ENCODE measurements around the gene SUDS3. TPM values are rescaled to one million over a fixed set of nuclear protein-coding genes. Genes with fewer than 3 reads are reported as not detected.
"Not testable (repeated sequence)": the region's sequence is repeated elsewhere in the genome, so short reads cannot be mapped to it uniquely, and the experiment has no call there.

SUDS3 gene
- total RNA-seq, 1 donor = 53.5 TPM

GRCh38 chr12:118345355-118345754 is 31.0 kb upstream of the SUDS3 start:
- no peak overlapping the region for H3K4me3 ChIP-seq (ENCODE audit: low read depth, low read length)
- DNase-seq (ENCODE audit: low read depth) = no peak
- TF ChIP-seq, protein P1, sequence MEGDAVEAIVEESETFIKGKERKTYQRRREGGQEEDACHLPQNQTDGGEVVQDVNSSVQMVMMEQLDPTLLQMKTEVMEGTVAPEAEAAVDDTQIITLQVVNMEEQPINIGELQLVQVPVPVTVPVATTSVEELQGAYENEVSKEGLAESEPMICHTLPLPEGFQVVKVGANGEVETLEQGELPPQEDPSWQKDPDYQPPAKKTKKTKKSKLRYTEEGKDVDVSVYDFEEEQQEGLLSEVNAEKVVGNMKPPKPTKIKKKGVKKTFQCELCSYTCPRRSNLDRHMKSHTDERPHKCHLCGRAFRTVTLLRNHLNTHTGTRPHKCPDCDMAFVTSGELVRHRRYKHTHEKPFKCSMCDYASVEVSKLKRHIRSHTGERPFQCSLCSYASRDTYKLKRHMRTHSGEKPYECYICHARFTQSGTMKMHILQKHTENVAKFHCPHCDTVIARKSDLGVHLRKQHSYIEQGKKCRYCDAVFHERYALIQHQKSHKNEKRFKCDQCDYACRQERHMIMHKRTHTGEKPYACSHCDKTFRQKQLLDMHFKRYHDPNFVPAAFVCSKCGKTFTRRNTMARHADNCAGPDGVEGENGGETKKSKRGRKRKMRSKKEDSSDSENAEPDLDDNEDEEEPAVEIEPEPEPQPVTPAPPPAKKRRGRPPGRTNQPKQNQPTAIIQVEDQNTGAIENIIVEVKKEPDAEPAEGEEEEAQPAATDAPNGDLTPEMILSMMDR (IDR thresholded peaks at IDR 0.05; ENCODE audit: insufficient read depth, low read depth, low read length) = no peak

DNA sequence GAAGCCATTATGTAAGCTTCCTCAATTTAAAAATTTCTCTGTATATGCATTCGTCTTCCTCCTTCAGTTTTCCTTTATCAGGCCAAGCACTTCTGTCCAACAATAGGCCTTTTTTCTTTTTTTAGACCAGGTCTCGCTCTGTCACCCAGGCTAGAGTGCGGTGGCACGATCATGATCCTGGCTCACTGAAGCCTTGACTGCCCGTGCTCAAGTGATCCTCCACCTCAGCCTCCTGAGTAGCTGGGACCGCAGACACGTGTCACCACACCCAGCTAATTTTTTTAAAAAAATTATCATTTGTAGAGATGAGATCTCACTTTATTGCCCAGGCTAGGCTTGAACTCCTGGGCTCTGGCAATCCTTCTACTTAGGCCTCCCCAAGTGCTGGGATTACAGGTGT is 29.5 kb upstream of the SUDS3 start:
- no peak overlapping the region for H3K4me3 ChIP-seq (ENCODE audit: low read depth, low read length)
- DNase-seq (ENCODE audit: low read depth) = no peak
- TF ChIP-seq, protein P1 (IDR thresholded peaks at IDR 0.05; ENCODE audit: insufficient read depth, low read depth, low read length) = no peak

DNA sequence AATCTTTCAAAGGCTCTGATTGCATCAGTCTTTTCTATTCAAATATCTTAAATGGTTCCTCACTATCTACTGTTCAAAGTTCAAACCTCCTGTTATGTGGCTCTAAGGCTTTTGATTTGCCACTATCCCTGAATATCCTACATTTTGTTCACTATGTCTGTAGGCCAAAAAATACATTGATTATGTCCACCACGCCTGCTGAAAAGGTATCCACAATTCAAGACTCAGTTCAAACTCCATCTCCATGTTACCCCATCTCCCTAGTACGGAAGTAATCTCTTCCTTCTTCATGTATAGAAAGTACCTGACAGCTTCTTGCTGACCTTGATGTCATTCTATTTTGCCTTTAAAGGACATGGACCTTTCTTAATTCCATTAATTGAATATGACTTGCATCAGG is 28.4 kb upstream of the SUDS3 start:
- no peak overlapping the region for H3K4me3 ChIP-seq (ENCODE audit: low read depth, low read length)
- TF ChIP-seq, protein P1 (IDR thresholded peaks at IDR 0.05; ENCODE audit: insufficient read depth, low read depth, low read length) = no peak
- DNase-seq (ENCODE audit: low read depth) = no peak

- no peak overlapping the region for H3K4me3 ChIP-seq (ENCODE audit: low read depth, low read length)
- DNase-seq (ENCODE audit: low read depth) = no peak
- TF ChIP-seq, protein P1 (IDR thresholded peaks at IDR 0.05; ENCODE audit: insufficient read depth, low read depth, low read length) = no peak
Observed at GRCh38 chr12:118350908-118351559, 25.3 kb upstream of the SUDS3 start.

GRCh38 chr12:118353721-118354120 is 22.6 kb upstream of the SUDS3 start:
- DNase-seq (ENCODE audit: low read depth) = no peak
- TF ChIP-seq, protein P1 (IDR thresholded peaks at IDR 0.05; ENCODE audit: insufficient read depth, low read depth, low read length) = no peak
- H3K4me3 ChIP-seq (ENCODE audit: low read depth, low read length) = no peak overlapping the region

DNA sequence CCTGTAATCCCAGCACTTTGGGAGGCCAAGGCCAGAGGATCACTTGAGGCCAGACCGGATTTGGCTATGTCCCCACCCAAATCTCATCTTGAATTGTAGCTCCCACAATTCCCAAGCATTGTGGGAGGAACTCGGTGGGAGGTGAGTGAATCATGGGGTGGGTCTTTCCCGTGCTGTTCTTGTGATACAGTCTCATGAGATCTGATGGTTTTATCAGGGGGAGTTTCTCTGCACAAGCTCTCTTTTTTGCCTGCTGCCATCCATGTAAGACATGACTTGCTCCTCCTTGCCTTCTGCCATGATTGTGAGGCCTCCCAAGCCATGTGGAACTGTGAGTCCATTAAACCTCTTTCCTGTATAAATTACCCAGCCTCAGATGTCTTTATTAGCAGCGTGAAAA is 21.9 kb upstream of the SUDS3 start:
- not testable (repeated sequence) for DNase-seq (ENCODE audit: low read depth); H3K4me3 ChIP-seq (ENCODE audit: low read depth, low read length)

GRCh38 chr12:118354903-118355302 is 21.5 kb upstream of the SUDS3 start:
- TF ChIP-seq, protein P1 (IDR thresholded peaks at IDR 0.05; ENCODE audit: insufficient read depth, low read depth, low read length) = no peak
- no peak for DNase-seq (ENCODE audit: low read depth)
- H3K4me3 ChIP-seq (ENCODE audit: low read depth, low read length) = no peak overlapping the region

Data from fibroblast of villous mesenchyme (primary cell).